HUES48 (cell line): Measurements from ENCODE around the gene FRMPD4.

ENCODE experiments used
- H3K27ac ChIP-seq: one replicate; pipeline ENCODE4 v1.7.0; 2013; ENCODE audit warnings: low read depth, low read length, inconsistent platforms
- H3K27me3 ChIP-seq: 2 replicates; pipeline ENCODE4 v1.6.1; 2013; ENCODE audit warnings: mild to moderate bottlenecking, low read length; ENCODE audit not compliant: control insufficient read depth, insufficient read depth
- H3K36me3 ChIP-seq: 2 replicates; pipeline ENCODE4 v1.6.1; 2013; ENCODE audit warnings: low read length; ENCODE audit not compliant: control insufficient read depth, insufficient read depth
- H3K4me1 ChIP-seq: 2 replicates; pipeline ENCODE4 v1.6.1; 2013; ENCODE audit warnings: mild to moderate bottlenecking, low read length; ENCODE audit not compliant: control insufficient read depth, insufficient read depth
- H3K4me3 ChIP-seq: 2 replicates; pipeline ENCODE4 v1.5.1; 2013; ENCODE audit warnings: mild to moderate bottlenecking, low read depth, low read length
- H3K9ac ChIP-seq: 2 replicates; pipeline ENCODE4 v1.6.1; 2013; ENCODE audit warnings: mild to moderate bottlenecking, low read depth, low read length, moderate library complexity
- H3K9me3 ChIP-seq: 2 replicates; pipeline ENCODE4 v1.6.1; 2013; ENCODE audit warnings: low read length; ENCODE audit not compliant: control insufficient read depth, insufficient read depth

The FRMPD4 gene

DNA sequence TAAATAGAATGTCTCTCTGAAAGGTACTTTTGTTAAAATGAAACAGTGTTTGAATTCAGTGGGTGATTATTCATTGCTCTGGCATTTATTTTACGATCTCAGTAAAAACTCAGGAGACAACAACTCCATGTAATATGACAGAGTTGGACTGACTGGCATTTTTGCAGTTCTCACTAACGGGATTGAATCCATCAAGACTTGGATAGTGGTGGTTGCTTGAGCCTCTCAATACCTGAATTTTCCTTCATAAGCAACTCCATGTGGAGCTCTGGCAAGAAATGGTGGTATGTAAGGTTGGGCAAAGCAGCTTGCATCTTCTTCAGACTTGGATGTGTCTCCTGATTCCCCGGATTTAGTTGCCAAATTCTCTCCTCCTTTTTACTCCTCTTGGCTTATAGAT lies 72.7 kb downstream of the FRMPD4 start:
- H3K4me1 ChIP-seq = no peaks in the 10 kb centered on the region
- no peak overlapping the region for H3K9ac ChIP-seq
- H3K27ac ChIP-seq = no peak overlapping the region
- no peak overlapping the region for H3K4me3 ChIP-seq
- H3K9me3 ChIP-seq = no peaks in the 10 kb centered on the region
- 0 out of 2 replicates have a peak, but pooled peaks cover 3% of the 10 kb centered on the region for H3K27me3 ChIP-seq
- H3K36me3 ChIP-seq = no peaks in the 10 kb centered on the region

DNA sequence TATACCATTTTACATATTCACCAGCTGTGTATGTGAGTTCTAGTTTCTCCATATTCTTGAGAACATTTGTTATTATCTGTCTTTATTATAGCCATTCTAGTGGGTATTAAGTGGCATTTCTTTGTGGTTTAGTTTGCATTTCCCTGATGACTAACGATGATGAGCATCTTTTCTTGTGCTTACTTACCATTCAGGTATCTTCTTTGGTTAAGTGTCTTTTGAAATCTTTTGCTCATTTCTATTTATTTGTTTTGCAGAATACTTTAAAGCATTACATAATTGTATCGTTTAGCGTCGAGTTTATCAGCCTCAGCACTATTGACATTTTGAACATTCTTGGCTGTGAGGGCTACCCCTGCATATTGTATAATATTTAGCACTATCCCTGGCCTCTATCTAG lies 85.4 kb downstream of the FRMPD4 start:
- no peaks in the 10 kb centered on the region for H3K27me3 ChIP-seq
- no peaks in the 10 kb centered on the region for H3K9me3 ChIP-seq
- no peaks in the 10 kb centered on the region for H3K36me3 ChIP-seq
- no peak overlapping the region for H3K4me3 ChIP-seq
- H3K4me1 ChIP-seq = no peaks in the 10 kb centered on the region
- H3K27ac ChIP-seq = no peak overlapping the region
- no peak overlapping the region for H3K9ac ChIP-seq

DNA sequence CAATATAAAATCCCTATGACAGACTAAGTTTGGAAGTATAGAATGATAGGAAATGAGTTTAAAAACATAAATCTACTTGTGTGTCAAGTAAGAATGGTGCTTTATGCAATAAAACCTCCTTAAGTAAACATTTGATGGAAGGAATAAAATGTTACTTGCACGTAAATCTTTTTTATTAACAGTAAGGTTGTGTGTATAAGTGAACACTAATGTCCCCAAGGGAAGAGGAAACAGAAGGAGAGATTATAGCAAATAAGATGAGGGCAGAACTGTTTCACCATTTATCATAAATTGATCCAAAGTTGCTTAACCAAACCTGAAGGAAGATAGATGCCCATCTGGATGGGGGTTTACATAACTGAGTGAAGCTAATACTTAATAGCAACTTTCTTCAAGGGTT lies 86.8 kb downstream of the FRMPD4 start:
- Histone ChIP-seq H3K36me3 (no peaks in the 10 kb centered on the region), H3K9ac (no peak overlapping the region), H3K27me3 (peaks cover 2% of the 10 kb centered on the region; the same call in 1 of the 2 replicates), H3K4me1 (no peaks in the 10 kb centered on the region), H3K9me3 (no peaks in the 10 kb centered on the region), H3K4me3 (no peak overlapping the region), H3K27ac (no peak overlapping the region)

DNA sequence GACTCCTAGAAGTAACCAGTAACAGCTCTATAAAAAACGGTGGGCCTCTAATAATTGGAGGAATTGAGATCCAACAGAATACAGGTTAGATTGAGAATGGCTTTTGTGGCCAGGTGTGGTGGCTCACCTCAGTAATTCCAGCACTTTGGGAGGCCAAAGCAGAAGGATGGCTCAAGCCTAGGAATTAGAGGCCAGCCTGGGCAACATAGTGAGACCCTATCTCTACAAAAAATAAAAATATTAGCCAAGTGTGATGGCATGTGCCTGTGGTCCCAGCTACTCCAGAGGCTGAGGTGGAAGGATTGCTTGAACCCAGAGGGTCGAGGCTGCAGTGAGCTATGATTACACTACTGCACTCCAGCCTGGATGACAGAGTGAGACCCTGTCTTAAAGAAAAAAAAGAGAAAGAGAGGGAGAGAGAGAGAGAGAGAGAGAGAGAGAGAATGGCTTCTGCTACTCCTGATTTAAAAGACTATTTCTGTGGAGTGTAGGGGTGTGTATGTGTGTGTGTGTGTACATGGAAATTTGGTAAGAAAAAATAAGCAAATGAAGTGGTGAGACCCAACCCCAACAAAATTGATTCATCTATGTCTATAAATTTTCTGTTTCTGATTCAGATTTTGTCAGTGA lies 89.3 kb downstream of the FRMPD4 start:
- Histone ChIP-seq H3K9me3 (no peaks in the 10 kb centered on the region), H3K4me1 (no peaks in the 10 kb centered on the region), H3K36me3 (no peaks in the 10 kb centered on the region), H3K27me3 (peaks cover 5% of the 10 kb centered on the region; the same call in 1 of the 2 replicates), H3K27ac (no peak overlapping the region), H3K9ac (no peak overlapping the region), H3K4me3 (no peak overlapping the region)

DNA sequence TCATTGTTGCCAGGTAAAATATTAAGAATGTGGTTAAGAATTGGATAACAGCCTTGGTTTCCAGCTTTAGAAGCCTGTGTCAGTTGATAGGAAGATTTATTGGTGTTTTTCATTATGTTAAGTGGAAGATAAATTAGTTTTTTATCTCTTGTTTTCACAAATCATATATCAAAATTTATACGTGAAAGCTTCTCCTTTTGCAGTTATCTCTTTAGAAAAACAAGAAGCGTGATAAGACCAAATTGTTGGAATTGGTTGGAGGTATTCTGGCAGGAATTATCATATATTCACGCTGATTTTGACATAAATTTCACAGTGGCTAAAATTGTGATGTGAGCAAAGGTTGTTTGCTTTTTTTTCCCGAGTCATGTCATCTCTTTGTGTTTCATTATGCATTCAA lies 90.6 kb downstream of the FRMPD4 start:
- Histone ChIP-seq H3K4me3 (no peak overlapping the region), H3K9ac (no peak overlapping the region), H3K9me3 (no peaks in the 10 kb centered on the region), H3K4me1 (no peaks in the 10 kb centered on the region), H3K27me3 (peaks cover 5% of the 10 kb centered on the region; the same call in 1 of the 2 replicates), H3K36me3 (no peaks in the 10 kb centered on the region), H3K27ac (no peak overlapping the region)

DNA sequence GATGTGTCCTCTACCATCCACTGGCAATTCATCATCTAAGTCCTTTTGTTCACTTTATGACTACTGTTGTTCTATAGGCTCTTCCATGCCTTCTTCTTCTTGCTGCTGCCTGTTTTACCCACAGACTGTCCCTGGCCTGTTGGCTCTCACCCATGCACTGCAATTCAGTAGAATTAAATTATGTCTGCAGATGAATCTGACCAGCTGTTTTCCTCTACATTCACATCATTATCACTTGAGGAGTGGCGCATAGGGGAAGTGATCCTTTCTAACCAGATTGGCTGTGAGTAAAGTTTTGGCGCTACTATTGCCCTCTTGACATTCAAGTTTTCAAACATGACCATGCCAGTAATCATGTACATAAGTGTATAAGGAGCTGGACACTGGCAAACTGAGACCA lies 91.7 kb downstream of the FRMPD4 start:
- H3K9ac ChIP-seq = no peak overlapping the region
- H3K4me3 ChIP-seq = no peak overlapping the region
- H3K27ac ChIP-seq = no peak overlapping the region
- H3K36me3 ChIP-seq = no peaks in the 10 kb centered on the region
- H3K27me3 ChIP-seq = peaks cover 5% of the 10 kb centered on the region; the same call in 1 of the 2 replicates
- no peaks in the 10 kb centered on the region for H3K9me3 ChIP-seq
- H3K4me1 ChIP-seq = no peaks in the 10 kb centered on the region

DNA sequence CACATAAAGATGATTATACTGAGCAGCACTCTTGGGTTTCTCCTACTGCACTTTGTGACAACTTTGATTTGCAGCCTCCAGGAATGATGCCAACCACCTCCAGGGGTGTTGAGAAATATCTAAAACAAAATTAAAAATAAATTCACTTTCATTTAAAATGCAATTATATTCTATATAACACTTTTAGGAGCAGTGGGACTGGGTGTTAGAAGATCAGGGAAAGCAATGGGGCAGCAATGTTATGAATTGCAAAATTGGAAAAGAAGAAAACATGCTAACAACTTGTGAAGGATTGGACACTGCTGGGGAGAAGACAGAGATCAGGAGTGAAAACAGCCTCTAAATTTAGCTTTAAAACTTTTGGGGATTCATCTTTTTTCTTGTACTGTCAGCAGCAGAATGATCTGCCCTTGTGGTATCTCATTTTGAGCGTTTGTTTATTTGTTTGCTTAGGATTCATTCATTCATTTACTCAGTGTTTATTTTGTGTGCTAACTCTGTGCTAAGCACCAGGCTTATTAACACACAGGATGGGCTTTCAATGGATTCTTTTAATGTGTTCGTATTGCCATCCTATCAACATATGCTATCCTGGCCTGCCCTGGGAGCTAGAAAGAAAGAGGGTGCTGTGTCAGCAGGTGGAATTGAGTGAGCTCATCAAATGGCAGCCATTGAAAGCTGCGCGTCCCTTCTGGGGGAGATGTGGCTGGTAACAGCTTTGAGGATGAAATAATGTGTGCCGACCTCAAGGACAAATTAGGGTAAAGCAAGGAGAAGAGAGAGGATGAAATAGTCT lies 96.5 kb downstream of the FRMPD4 start:
- no peak overlapping the region for H3K4me3 ChIP-seq
- H3K27me3 ChIP-seq = peaks cover 5% of the 10 kb centered on the region; the same call in 1 of the 2 replicates

DNA sequence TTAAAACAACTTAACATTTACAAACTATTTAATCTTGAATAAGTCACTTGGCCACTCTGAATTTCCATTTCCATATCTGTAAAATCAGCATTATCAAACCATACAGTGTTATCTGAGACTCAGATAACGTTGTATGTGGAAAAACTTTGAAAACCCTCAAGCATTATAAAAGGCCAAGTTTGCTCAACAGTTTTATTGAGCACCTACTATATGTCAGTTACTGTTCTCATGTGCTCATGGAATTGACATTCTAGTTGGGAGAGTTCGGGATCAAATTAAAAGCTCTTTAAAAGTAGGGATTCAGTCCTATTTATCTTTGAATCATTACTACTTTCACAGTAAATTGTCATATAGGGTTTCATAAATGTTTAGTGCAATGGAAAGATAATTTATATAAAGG lies 97.9 kb downstream of the FRMPD4 start:
- Histone ChIP-seq H3K9ac (no peak overlapping the region), H3K36me3 (no peaks in the 10 kb centered on the region), H3K9me3 (no peaks in the 10 kb centered on the region), H3K27ac (no peak overlapping the region), H3K4me3 (no peak overlapping the region), H3K4me1 (no peaks in the 10 kb centered on the region), H3K27me3 (no peaks in the 10 kb centered on the region)

More for the DNA sequence above, 96.5 kb downstream of the FRMPD4 start:
- no peak overlapping the region for H3K27ac ChIP-seq
- no peaks in the 10 kb centered on the region for H3K36me3 ChIP-seq
- no peaks in the 10 kb centered on the region for H3K4me1 ChIP-seq
- H3K9me3 ChIP-seq = no peaks in the 10 kb centered on the region
- H3K9ac ChIP-seq = no peak overlapping the region

DNA sequence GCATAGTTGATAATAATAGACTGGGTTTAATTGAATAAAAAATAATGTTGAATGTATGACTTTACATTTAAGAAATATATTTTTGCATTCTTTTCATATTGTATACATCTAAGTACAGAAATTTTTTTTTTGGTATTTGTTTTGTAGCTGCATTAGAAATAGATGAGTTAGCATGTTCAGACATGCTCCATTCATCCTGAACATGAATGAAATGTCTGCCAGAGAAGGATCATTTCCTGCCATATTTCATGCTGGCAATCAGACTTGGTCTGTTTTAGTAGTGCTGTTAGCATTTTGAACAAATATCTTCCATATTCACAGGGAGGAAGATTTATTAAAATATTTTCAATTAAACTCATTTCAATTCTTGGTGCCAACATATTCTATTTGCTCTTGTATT lies 98.9 kb downstream of the FRMPD4 start:
- no peaks in the 10 kb centered on the region for H3K27me3 ChIP-seq
- H3K4me1 ChIP-seq = no peaks in the 10 kb centered on the region
- no peak overlapping the region for H3K4me3 ChIP-seq

DNA sequence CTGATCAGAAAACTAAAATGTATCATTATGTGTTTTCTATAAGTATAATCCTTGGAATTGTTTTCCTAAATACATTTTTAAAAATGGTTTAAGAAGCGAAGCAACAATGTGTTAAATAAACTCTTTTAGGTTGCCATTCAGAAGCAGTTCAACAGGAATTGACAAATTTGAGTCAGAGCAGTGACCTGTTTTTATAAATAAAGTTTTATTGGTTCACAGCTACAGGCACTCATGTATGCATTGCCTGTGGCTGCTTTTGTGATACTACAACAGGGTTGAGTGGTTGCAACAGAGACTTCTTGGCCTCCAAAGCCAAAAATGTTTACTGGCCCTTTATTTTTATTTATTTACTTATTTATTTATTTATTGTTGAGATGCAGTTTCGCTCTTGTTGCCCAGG lies 99.5 kb downstream of the FRMPD4 start:
- H3K9ac ChIP-seq = no peak overlapping the region
- no peak overlapping the region for H3K27ac ChIP-seq
- no peaks in the 10 kb centered on the region for H3K9me3 ChIP-seq
- no peaks in the 10 kb centered on the region for H3K27me3 ChIP-seq
- no peaks in the 10 kb centered on the region for H3K36me3 ChIP-seq
- H3K4me1 ChIP-seq = no peaks in the 10 kb centered on the region
- H3K4me3 ChIP-seq = no peak overlapping the region

More for the DNA sequence above, 98.9 kb downstream of the FRMPD4 start:
- Histone ChIP-seq H3K27ac (no peak overlapping the region), H3K36me3 (no peaks in the 10 kb centered on the region), H3K9me3 (no peaks in the 10 kb centered on the region), H3K9ac (no peak overlapping the region)

DNA sequence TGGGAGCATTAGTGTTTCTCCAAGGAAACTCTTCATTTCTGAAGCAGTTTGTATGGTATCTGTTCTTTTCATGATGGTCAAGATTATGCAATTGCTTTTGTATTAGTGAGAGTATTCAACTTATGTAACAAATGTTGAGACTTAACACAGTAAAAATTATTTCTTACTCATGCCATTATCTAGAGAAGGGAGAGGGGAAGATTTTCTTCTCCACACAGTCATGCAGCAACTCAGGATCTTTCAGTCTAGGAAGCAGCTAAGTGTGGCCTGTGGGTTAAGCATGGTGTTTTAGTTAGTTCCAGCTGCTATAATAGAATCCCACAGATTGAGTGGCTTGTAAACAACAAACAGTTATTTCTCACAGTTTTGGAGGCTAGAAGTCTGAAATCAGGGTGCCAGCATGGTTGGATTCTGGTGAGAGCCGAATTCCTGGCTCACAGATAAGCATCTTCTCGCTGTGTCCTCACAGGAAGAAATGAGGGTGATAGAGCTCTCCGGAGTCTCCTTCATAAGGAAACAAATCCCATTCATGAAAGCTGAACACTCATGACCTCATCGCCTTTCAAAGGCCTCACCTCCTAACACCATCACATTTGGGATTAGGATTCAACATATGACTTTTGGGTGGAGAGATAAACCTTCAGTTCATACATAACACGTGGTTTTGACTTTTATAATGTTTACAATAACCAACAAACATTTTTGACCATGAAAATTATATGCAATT lies 101.2 kb downstream of the FRMPD4 start:
- Histone ChIP-seq H3K27me3 (no peaks in the 10 kb centered on the region), H3K27ac (no peak overlapping the region), H3K4me3 (no peak overlapping the region), H3K9me3 (no peaks in the 10 kb centered on the region), H3K9ac (no peak overlapping the region), H3K4me1 (no peaks in the 10 kb centered on the region), H3K36me3 (no peaks in the 10 kb centered on the region)
